Measurements from ENCODE around the gene OR6Y1.
A peak's percentile ranks its signal among the peaks of the same experiment; 100 is the strongest.

OR6Y1 gene

DNA sequence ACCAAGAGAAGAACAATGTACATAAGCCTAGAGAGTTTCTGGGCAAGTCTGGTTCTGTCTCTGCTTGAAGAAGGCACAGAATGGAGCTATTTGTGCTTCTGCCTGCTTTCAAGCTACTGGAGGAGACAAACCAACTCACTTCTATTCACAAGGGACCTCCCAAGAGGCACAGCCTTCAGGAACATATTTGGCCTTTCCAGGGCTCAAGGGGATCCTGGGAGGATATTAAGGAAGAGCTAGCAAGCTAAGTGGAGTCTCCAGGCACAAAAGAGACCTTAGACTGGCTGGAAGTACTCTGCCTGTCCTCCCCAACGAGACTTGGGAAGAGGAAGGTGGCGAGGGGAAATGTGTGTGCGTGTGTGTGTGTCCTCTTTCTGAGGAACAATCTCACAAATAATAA lies at the start of gene OR6Y1:
Gene OR6Y1 (minus strand): TSS at position 54 of the 400 bp plus-strand sequence. CDS start 6,300 bp downstream, outside the sequence.
- no peak for DNase-seq (ENCODE audit: low spot score)

- no peak for DNase-seq (ENCODE audit: low spot score)
Measured at GRCh38 chr1:158600735-158601134, 46.5 kb upstream of the OR6Y1 start.

- no peak for DNase-seq (ENCODE audit: low spot score)
Measured at GRCh38 chr1:158586942-158587341, 32.7 kb upstream of the OR6Y1 start.

DNA sequence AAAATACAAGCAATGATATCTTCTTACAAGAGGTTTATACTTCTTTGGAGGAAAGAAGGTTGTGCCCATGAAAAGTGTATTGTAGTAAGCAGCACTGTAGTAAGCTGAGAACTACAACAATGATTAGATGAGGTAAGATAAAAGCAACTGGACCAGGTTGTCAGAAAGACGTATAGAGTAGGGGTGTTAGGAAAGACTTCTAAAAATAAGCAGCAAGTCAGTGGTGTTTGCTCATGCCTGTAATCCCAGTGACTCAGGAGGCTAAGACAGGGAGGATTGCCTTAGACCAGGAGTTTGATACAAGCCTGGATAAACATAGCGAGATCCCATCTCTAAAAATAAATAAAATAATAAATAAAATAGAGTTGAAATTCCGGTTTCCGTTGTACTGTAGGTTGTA lies 29.8 kb upstream of the OR6Y1 start:
- no peak for DNase-seq (ENCODE audit: low spot score)

GRCh38 chr1:158579733-158580132 lies 25.5 kb upstream of the OR6Y1 start, which contains the start of gene OR10X1:
Gene OR10X1 (minus strand): TSS chr1:158579899. CDS start chr1:158579899, 0 bp downstream.
- no peak for DNase-seq (ENCODE audit: low spot score)

- no peak for DNase-seq (ENCODE audit: low spot score)
Measured at GRCh38 chr1:158577561-158577960, 23.4 kb upstream of the OR6Y1 start.

DNA sequence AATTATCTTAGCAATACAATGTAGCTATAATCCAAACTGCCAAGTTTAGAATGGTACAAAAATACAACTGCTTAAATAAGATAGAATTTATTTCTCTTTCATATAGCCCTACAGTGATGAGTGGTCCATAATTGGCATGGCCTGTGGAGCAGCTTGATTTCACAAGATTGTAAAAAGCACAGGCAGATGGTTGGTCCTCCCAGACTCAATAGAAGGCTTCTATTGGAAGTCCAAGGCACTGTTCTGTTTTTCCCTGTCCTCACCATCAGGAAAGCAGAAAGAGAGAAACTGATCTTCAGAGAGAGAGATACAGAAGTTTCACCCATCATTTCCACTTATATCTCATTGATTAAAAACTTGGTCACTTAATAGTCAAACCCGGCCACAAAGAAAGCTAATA lies 18.0 kb upstream of the OR6Y1 start:
- DNase-seq (ENCODE audit: low spot score): no peak

- DNase-seq (ENCODE audit: low spot score): no peak
Measured at GRCh38 chr1:158570480-158570879, 16.3 kb upstream of the OR6Y1 start, which contains the start of gene OR6P1. Gene OR6P1 (minus strand): TSS chr1:158570580. CDS start chr1:158563604, 6,976 bp downstream.

DNA sequence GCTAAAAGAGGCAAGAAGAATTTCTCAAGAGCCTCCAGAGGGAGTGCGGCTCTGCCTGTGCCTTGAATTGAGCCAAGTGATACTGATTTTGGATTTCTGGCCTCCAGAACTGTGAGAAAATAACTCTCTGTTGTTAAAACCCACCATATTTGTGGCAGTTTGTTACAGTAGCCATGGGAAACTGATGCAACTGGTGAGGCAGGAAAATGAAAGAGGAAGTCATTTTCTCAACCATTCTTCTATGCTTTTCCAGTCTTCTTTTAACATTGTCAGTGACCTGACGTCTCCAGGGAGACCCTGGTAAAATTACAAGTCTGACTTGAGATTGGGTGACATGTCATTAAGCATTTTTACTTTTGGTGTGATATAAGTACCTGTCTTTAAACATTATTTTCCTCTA lies 10.4 kb upstream of the OR6Y1 start:
- no peak for DNase-seq (ENCODE audit: low spot score)

- DNase-seq (ENCODE audit: low spot score): no peak
Measured at GRCh38 chr1:158563853-158564252, 9.6 kb upstream of the OR6Y1 start.

- DNase-seq (ENCODE audit: low spot score): no peak
Measured at GRCh38 chr1:158559696-158560095, 5.5 kb upstream of the OR6Y1 start.

DNA sequence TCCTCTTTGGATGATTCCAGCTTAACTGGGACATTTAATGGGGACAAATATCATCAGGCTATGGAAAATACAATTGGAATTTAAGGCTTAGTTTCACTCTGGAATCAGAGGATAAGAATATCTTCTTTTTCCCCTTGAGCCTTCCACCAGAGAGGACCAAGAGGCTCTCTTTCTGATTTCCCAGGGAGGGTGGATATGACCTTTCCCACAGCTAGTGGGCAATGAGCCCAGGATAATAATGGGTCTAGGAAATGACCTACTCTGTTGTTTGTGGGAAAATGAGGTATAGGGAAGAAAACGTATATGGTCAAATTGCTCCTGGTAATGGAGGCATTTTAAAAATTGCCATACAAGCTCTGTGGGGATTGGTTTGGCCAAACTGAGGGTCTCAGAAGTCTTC lies 1.9 kb downstream of the OR6Y1 start:
- DNase-seq (ENCODE audit: low spot score): no peak

DNA sequence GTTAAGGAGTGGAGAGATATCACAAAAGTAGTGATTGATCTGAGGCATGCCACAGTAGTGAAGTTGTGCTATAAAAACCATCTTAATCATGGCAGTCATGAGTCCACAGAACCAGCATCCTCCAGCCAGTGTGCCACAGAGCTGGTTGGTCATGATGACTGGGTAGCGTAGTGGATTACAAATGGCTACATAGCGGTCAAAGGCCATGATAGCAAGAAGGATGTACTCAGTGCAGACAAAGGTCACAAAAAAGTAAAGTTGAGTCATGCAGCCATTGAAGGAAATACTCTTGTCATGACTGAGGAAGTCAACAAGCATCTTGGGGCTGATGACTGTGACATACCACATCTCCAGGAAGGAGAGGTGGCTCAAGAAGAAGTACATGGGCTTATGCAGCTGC lies 6.7 kb downstream of the OR6Y1 start:
- no peak for DNase-seq (ENCODE audit: low spot score)

- DNase-seq (ENCODE audit: low spot score): no peak
Measured at GRCh38 chr1:158537609-158538008, 16.6 kb downstream of the OR6Y1 start.

DNA sequence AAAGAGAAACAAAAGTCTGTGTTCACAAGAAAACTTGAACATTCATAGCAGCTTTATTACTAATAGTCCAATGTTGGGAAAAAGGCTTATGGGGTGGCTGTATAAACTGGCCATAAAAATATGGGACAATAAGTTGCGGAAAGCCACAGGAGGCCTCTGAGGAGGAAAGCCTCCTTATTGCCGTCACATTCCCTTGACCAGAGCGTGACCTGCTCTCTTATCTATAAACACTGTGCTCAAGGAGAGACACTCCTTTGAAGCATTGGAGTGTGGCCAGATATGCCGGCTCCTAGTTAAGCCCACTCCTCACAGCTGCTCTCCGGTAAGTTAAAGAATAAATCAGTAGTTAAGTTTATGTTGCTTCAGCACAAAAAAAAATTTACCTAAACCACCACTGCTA lies 19.7 kb downstream of the OR6Y1 start:
- DNase-seq (ENCODE audit: low spot score): no peak

GRCh38 chr1:158527190-158527815 lies 26.9 kb downstream of the OR6Y1 start:
- peak; percentile 6 for DNase-seq (ENCODE audit: low spot score)

GRCh38 chr1:158521666-158522058 lies 32.5 kb downstream of the OR6Y1 start:
- no peak for DNase-seq (ENCODE audit: low spot score)

DNA sequence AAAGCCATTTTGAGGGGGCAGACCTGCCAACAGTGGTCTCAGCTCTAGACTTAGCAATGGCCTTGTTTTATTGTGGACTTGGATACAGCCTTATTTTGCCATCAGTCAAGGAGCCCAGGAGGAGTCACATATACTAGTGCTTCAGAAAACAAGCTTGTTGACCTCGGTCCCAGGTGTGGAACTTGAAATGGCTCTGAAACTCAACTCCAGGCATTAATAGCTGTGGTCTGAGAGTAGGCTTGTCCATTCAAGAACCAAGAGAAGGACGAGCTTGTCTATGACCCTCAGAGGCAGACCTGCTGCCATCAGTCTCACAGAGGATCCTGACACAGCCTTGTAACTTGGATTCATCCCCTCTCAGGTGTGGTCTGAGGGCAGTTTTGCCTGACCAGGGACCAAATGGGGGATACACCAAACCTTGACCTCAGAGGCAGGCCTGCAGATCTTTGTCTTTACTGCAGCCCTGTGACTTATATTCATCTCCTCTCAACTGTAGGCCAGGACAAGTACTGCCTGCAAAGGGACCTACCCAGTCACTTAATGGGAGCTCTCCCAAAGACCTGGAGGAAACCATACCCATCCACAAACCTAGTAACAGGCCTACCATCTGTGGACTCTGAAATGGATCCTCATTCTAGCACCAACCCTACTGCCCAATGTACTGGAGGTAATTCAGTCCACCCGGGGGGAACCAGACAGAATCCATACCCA lies 33.1 kb downstream of the OR6Y1 start:
- no peak for DNase-seq (ENCODE audit: low spot score)

GRCh38 chr1:158520021-158520420 lies 34.2 kb downstream of the OR6Y1 start:
- no peak for DNase-seq (ENCODE audit: low spot score)

GRCh38 chr1:158516966-158517365 lies 37.2 kb downstream of the OR6Y1 start:
- no peak for DNase-seq (ENCODE audit: low spot score)

DNA sequence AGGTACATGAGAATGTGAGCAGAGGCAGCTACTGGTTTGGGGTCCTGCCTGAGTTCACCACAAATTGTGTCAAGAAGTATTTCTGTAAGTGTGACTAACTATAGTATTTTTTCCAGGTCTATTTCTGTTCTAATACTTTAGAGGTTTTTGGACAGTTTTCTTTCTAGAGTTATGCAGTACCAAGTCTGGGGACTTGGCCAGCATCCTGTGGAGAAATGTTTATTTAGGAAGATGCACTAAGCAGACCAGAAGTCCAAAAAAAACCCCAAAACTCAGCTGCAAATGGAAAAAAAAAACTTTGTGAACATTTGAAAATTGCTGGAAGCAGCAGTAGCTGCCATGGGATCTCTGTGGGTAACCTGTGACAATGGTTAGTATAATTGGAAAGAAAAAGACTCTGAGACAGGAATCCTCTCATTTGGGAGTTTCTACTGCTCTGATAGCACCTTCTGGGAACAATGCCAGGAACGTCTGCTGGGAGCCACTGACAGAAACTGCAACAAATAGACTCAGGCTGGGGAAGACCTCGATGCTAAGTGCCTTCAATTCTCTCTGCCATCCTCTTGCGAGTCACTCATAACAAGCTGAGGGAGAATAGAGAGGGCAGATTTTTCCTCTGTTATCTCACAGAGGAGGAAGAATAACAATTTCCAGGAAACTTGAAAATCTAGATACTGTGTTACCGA lies 44.6 kb downstream of the OR6Y1 start:
- DNase-seq (ENCODE audit: low spot score): no peak

GRCh38 chr1:158507511-158507910 lies 46.7 kb downstream of the OR6Y1 start:
- DNase-seq (ENCODE audit: low spot score): no peak

DNA sequence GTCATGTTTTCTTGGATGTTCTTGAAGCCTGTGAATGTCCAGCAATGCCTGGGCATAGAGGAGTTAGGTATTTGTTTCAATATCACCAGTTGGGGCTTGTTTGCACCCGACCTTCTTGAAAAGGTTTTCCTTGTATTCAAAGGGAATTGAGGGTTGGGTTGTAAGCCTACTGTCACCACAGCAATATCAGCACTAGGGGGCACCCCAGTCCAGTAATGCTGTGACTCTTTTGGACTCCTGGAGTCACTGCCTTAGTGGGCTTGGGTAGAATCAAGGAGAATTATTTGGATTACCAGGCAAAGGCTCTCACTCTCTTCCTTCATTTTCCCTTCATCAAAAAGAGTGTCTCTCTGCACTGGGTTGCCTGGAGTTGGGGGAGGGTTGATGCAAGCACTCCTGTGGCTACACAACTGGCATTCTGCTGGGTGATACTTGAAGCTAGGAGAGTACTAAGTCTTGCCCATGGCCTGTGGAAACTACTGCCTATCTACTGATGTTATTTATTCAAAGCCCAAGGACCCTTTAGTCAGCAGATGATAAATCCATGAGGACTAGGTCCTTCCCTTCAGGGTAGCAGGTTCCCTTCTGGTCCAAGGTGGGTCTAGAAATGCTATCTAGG lies 47.7 kb downstream of the OR6Y1 start:
- DNase-seq (ENCODE audit: low spot score): peak; percentile 39
